B cell (primary cell): Measurements from ENCODE around the gene WDR4. TPM values are rescaled to one million over a fixed set of nuclear protein-coding genes. Genes with fewer than 3 reads are reported as not detected.

Experiments used
- ATAC-seq: fragments of 200-7000 bp; cut with Tn5 transposase; one replicate; pipeline ENCODE4 v1.10.0; 2021; ENCODE audit warnings: low read depth, mild to moderate bottlenecking, moderate number of reproducible peaks, moderate library complexity
- CTCF ChIA-PET: fragments of 350-600 bp; sonication (Branson Sonifier 250); formaldehyde crosslinking; loops from one replicate; lab custom pipeline; 2021; ENCODE audit warnings: antibody characterized with exemption, inconsistent platforms; lab: Charles Lee
- POLR2A ChIA-PET: fragments of 350-600 bp; sonication (Branson Sonifier 250); formaldehyde crosslinking; loops from one replicate; lab custom pipeline; 2021; ENCODE audit warnings: antibody characterized with exemption; lab: Charles Lee
- DNase-seq: peaks from one replicate; pipeline ENCODE4 v3.0.0; 2013
- H2AFZ ChIP-seq: 2 replicates; pipeline ENCODE4 v1.6.1; 2012; ENCODE audit warnings: mild to moderate bottlenecking, low read depth, low read length; ENCODE audit not compliant: insufficient read depth, poor library complexity, severe bottlenecking
- H3K27ac ChIP-seq, 2 donors: 1 replicate in 1 of 2; 2 replicates in 1 of 2; pipeline ENCODE4 v1.5.1; 2012 to 2013; ENCODE audit warnings: low read length in 2 of 2, mild to moderate bottlenecking in 2 of 2, moderate library complexity in 1 of 2
- H3K27me3 ChIP-seq, 4 experiments: fragments of 200-600 bp in 1 of 4; sonication (generic) in 1 of 4; replicated peaks in 1 of 4; 1 replicate in 2 of 4; 2 replicates in 2 of 4; pipeline versions ENCODE4 v1.6.1 to v1.7.0; 2013 to 2016; ENCODE audit warnings: low read length in 3 of 4, mild to moderate bottlenecking in 2 of 4, mixed read lengths in 1 of 4, moderate library complexity in 1 of 4; ENCODE audit not compliant: insufficient read depth in 4 of 4, control insufficient read depth in 3 of 4; ENCODE audit errors: control extremely low read depth in 1 of 4
- H3K36me3 ChIP-seq, 2 experiments: replicated peaks in 1 of 2; 1 replicate in 1 of 2; 2 replicates in 1 of 2; pipeline versions ENCODE4 v1.6.1 to v1.7.1; 2013; ENCODE audit warnings: low read length in 1 of 2; ENCODE audit not compliant: insufficient read depth in 2 of 2, control insufficient read depth in 1 of 2; ENCODE audit errors: control extremely low read depth in 1 of 2, extremely low read depth in 1 of 2
- H3K4me1 ChIP-seq, 2 donors: fragments of 200-600 bp in 1 of 2; sonication (generic) in 1 of 2; 1 replicate in 1 of 2; 2 replicates in 1 of 2; pipeline versions ENCODE4 v1.5.1 to v1.6.1; 2013 to 2017; ENCODE audit warnings: low read length in 2 of 2; ENCODE audit not compliant: control insufficient read depth in 2 of 2, insufficient read depth in 2 of 2
- H3K4me2 ChIP-seq: replicated peaks from 2 replicates; pipeline ENCODE3; 2012; ENCODE audit warnings: mild to moderate bottlenecking, low read depth, low read length; ENCODE audit not compliant: poor library complexity, severe bottlenecking
- H3K4me3 ChIP-seq, 5 experiments: fragments of 200-600 bp in 1 of 5; sonication (generic) in 1 of 5; 1 replicate in 3 of 5; 2 replicates in 2 of 5; pipeline versions ENCODE4 v1.5.1 to v1.7.0; 2011 to 2016; ENCODE audit warnings: low read length in 4 of 5, mild to moderate bottlenecking in 4 of 5, low read depth in 2 of 5, control low read depth in 1 of 5, moderate library complexity in 1 of 5; ENCODE audit not compliant: insufficient read depth in 1 of 5; ENCODE audit errors: control extremely low read depth in 1 of 5, extremely low read depth in 1 of 5
- H3K79me2 ChIP-seq: fragments of 200-600 bp; sonication (generic); one replicate; pipeline ENCODE4 v1.6.0; 2016; ENCODE audit warnings: low read length; ENCODE audit not compliant: control insufficient read depth, insufficient read depth
- H3K9ac ChIP-seq: fragments of 200-600 bp; sonication (generic); 2 replicates; pipeline ENCODE4 v1.6.1; 2017; ENCODE audit warnings: mild to moderate bottlenecking, low read length, moderate library complexity
- H3K9me3 ChIP-seq, 3 donors: one replicate each; pipeline versions ENCODE4 v1.6.1 to v1.7.1; 2013; ENCODE audit warnings: low read length in 2 of 3; ENCODE audit not compliant: control insufficient read depth in 2 of 3, insufficient read depth in 1 of 3; ENCODE audit errors: control extremely low read depth in 1 of 3
- H4K20me1 ChIP-seq: 2 replicates; pipeline ENCODE4 v1.6.0; 2012; ENCODE audit warnings: mild to moderate bottlenecking, low read length; ENCODE audit not compliant: insufficient read depth, control insufficient read depth, poor library complexity, severe bottlenecking
- H3K27ac Mint-ChIP-seq: one replicate; pipeline ENCODE4 v1.8.0; 2021; ENCODE audit warnings: mixed read lengths
- H3K27me3 Mint-ChIP-seq: one replicate; pipeline ENCODE4 v1.8.0; 2021; ENCODE audit warnings: mixed read lengths
- H3K4me1 Mint-ChIP-seq: one replicate; pipeline ENCODE4 v1.8.0; 2021; ENCODE audit warnings: mixed read lengths
- H3K4me3 Mint-ChIP-seq: one replicate; pipeline ENCODE4 v1.8.0; 2021; ENCODE audit warnings: mixed read lengths
- H3K9me3 Mint-ChIP-seq: one replicate; pipeline ENCODE4 v1.8.0; 2022; ENCODE audit warnings: mixed read lengths; ENCODE audit not compliant: insufficient read depth
- CTCF ChIP-seq: fragments of 200-600 bp; IDR thresholded peaks from one replicate; pipeline ENCODE4 v1.8.0; 2022; ENCODE audit warnings: antibody characterized with exemption, mild to moderate bottlenecking
- EZH2 ChIP-seq: IDR thresholded peaks from 2 replicates; pipeline ENCODE4 v1.6.1; 2012; ENCODE audit warnings: borderline replicate concordance, low read depth, mild to moderate bottlenecking, moderate library complexity, low read length; ENCODE audit not compliant: insufficient read depth, poor library complexity, severe bottlenecking
- WGBS: methylation state at CpG from one replicate; pipeline ENCODE4 v1.1.5; 2013; ENCODE audit warnings: missing lambda C conversion rate; ENCODE audit not compliant: insufficient coverage; 5-methylcytosine and 5-hydroxymethylcytosine counted together
- intact Hi-C: fragments of 100-400 bp; cut with micrococcal nuclease; formaldehyde crosslinking; loops from one replicate; pipeline ENCODE4 v1.10.0; 2022
- polyA plus RNA-seq: library from polyadenylated mRNA; depleted of rRNA; stranded (reverse); fragments of >200 nt; gene quantifications from 2 replicates; pipeline ENCODE4 v1.2.3, GENCODE V29; 2012
- total RNA-seq, 2 donors: library from RNA; stranded (reverse); fragments of 120-200 nt in 1 of 2; gene quantifications; 1 replicate in 1 of 2; 2 replicates in 1 of 2; pipeline versions ENCODE4 v1.2.3 to v1.2.4, GENCODE V29; 2013 to 2022

The WDR4 gene
- total and polyA plus RNA-seq, 2 donors (not counting 1 experiment from before 2014, with no cell fraction given): 17.7 to 40.1 TPM

- Histone ChIP-seq H3K27me3 (peaks cover 0 to 6% (median 1%) of the 10 kb centered on the region in 4 experiments), H3K4me3 (no peak overlapping the region), H3K9me3 (no peaks in the 10 kb centered on the region), H3K79me2 (no peaks in the 10 kb centered on the region), H2AFZ (no peak overlapping the region), H3K36me3 (peaks cover 0 to 2% of the 10 kb centered on the region in 2 experiments), H3K27ac (no peak overlapping the region), H3K9ac (no peak overlapping the region), H3K4me2 (no peak overlapping the region), H4K20me1 (peaks cover 2% of the 10 kb centered on the region), H3K4me1 (peaks cover 9 to 18% of the 10 kb centered on the region in 2 donors)
- no peak for DNase-seq
- CTCF ChIA-PET: interaction anchor here (1.5 kb wide), 1 partner anchor 241 kb away, joined by 10 read pairs; no protein-coding TSS in a partner anchor
- no peak for ATAC-seq
- POLR2A ChIA-PET: no interaction called here
- 98% methylated on average over 9 of the region's 13 CpGs for WGBS
- Mint-ChIP-seq H3K4me3 (no peak overlapping the region), H3K27me3 (peaks cover 4% of the 10 kb centered on the region), H3K27ac (no peak overlapping the region), H3K9me3 (no peaks in the 10 kb centered on the region), H3K4me1 (peaks cover 22% of the 10 kb centered on the region)
- intact Hi-C loops: loop anchor here (5.0 kb wide), 1 partner anchor 242 kb away; no protein-coding TSS in a partner anchor
- TF ChIP-seq EZH2: no peak
- no peak for TF ChIP-seq CTCF
These were observed 44.6 kb downstream of the WDR4 start for GRCh38 chr21:42834726-42835191.

GRCh38 chr21:42833859-42834725, 45.2 kb downstream of the WDR4 start:
- H3K27ac Mint-ChIP-seq: no peak overlapping the region
- H3K27me3 ChIP-seq: peaks cover 0 to 9% (median 3%) of the 10 kb centered on the region in 4 experiments
- H3K4me1 Mint-ChIP-seq: peaks cover 16% of the 10 kb centered on the region
- H3K4me1 ChIP-seq: peaks cover 3 to 13% of the 10 kb centered on the region in 2 donors
- TF ChIP-seq CTCF (no peak), EZH2 (no peak)
- POLR2A ChIA-PET: no interaction called here
- no peak overlapping the region for H2AFZ ChIP-seq
- no peaks in the 10 kb centered on the region for H4K20me1 ChIP-seq
- DNase-seq: no peak
- intact Hi-C loops: loop anchor here (5.0 kb wide), 1 partner anchor 242 kb away; no protein-coding TSS in a partner anchor
- no peak overlapping the region for H3K4me2 ChIP-seq
- peaks cover 0 to 1% of the 10 kb centered on the region in 2 experiments for H3K36me3 ChIP-seq
- ATAC-seq: no peak
- H3K4me3 Mint-ChIP-seq: no peak overlapping the region
- no peak overlapping the region for H3K9ac ChIP-seq
- CTCF ChIA-PET: interaction anchor here (1.4 kb wide), 1 partner anchor 241 kb away, joined by 3 read pairs; no protein-coding TSS in a partner anchor
- no peaks in the 10 kb centered on the region for H3K9me3 ChIP-seq
- no peak overlapping the region for H3K4me3 ChIP-seq
- no peak overlapping the region for H3K27ac ChIP-seq
- WGBS: 87% methylated on average over 13 of the region's 23 CpGs
- H3K79me2 ChIP-seq: no peaks in the 10 kb centered on the region
- peaks cover 10% of the 10 kb centered on the region for H3K27me3 Mint-ChIP-seq
- H3K9me3 Mint-ChIP-seq: no peaks in the 10 kb centered on the region
